Activated CD4-positive, alpha-beta T cell treated with anti-CD3 and anti-CD28 coated beads, Interleukin-2, amount 10 ng/mL, durations not matched to agents 7 days and 5 days (primary cell): ENCODE results near the gene POLD3. TPM values are rescaled to one million over a fixed set of nuclear protein-coding genes. Genes with fewer than 3 reads are reported as not detected.

Experiments used
- CTCF ChIA-PET: fragments of 350-600 bp; sonication (Branson Sonifier 250); formaldehyde crosslinking; loops from one replicate; lab custom pipeline; 2021; ENCODE audit warnings: antibody characterized with exemption; lab: Charles Lee
- POLR2A ChIA-PET: fragments of 350-600 bp; sonication (Branson Sonifier 250); formaldehyde crosslinking; loops from one replicate; lab custom pipeline; 2021; ENCODE audit warnings: antibody characterized with exemption; lab: Charles Lee
- DNase-seq: peaks from one replicate; pipeline ENCODE4 v3.0.0-alpha.2; 2020
- H3K27ac Mint-ChIP-seq: one replicate; pipeline ENCODE4 v1.8.0; 2021; ENCODE audit warnings: mild to moderate bottlenecking, moderate library complexity, mixed read lengths
- H3K27me3 Mint-ChIP-seq: one replicate; pipeline ENCODE4 v1.8.0; 2021; ENCODE audit warnings: mixed read lengths
- H3K36me3 Mint-ChIP-seq: one replicate; pipeline ENCODE4 v1.8.0; 2021; ENCODE audit warnings: low read depth, mixed read lengths
- H3K4me1 Mint-ChIP-seq: one replicate; pipeline ENCODE4 v1.8.0; 2021; ENCODE audit warnings: mixed read lengths
- H3K4me3 Mint-ChIP-seq: one replicate; pipeline ENCODE4 v1.8.0; 2021; ENCODE audit warnings: mild to moderate bottlenecking, moderate library complexity, mixed read lengths
- H3K9me3 Mint-ChIP-seq: one replicate; pipeline ENCODE4 v1.8.0; 2021; ENCODE audit warnings: mixed read lengths
- total RNA-seq, 2 experiments: library from RNA; stranded (reverse); gene quantifications; one replicate each; pipeline ENCODE4 v1.2.3, GENCODE V29; 2021

The POLD3 gene, protein sequence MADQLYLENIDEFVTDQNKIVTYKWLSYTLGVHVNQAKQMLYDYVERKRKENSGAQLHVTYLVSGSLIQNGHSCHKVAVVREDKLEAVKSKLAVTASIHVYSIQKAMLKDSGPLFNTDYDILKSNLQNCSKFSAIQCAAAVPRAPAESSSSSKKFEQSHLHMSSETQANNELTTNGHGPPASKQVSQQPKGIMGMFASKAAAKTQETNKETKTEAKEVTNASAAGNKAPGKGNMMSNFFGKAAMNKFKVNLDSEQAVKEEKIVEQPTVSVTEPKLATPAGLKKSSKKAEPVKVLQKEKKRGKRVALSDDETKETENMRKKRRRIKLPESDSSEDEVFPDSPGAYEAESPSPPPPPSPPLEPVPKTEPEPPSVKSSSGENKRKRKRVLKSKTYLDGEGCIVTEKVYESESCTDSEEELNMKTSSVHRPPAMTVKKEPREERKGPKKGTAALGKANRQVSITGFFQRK
- 10 to 100 TPM; 52.6 to 57.0 TPM for total RNA-seq

DNA sequence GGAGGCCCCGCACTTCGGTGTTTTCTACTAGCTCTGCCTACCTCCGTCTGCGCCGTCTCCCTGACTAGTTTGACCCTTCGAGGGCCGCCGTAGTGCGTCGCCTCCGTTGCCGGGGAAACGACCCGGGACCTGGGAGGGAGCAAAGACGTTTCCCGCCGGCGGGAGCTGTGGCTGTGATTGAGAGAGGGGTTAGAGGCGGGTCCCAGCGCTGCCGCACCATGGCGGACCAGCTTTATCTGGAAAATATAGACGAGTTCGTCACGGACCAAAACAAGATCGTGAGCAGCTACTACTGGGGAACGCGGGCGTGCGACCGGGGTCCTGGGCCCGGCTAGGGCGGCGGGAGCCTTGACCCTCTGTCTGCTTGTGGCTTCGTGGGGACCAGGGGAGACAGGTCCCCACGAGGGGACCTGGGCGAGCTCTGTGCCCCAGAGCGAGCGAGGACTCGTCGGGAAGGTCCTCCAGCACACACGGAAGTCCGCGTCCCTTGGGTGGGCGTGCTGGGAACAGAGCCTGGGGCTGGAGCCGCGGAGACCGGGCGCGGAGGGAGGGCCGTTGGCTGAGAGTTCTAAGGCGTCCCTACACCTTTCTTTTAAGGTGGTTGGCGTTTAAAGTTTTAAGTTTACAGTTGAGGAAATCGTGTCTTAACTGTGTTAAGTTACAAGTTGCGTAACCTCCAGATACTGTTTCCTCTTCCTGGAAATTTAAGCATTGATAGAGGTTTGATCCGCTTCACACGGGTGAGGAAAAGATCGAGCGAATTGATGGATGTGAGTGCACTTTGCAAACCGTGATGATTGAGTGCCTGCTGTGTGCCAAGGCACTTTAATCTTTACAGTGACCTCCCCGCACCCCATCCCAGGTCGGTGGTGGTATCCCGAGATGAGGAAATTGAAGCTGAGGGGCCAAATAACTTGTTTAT, at the start of gene POLD3:
TSS of gene POLD3 (plus strand) at position 142 of the 922 bp plus-strand sequence. CDS start at position 219, 77 bp downstream.
- Mint-ChIP-seq H3K4me3 (peak within 1 kb of the TSS; percentile 94), H3K4me1 (peaks cover 33% of the 10 kb centered on the region), H3K36me3 (peaks cover 33% of the 10 kb centered on the region), H3K27ac (peak within 1 kb of the TSS; percentile 92), H3K27me3 (peaks cover 3% of the 10 kb centered on the region), H3K9me3 (no peaks in the 10 kb centered on the region)
- POLR2A ChIA-PET, result interaction anchor here (1.1 kb wide), 1 partner anchor 12 kb away, joined by 3 read pairs; no protein-coding TSS in a partner anchor
- peak; percentile 97 for DNase-seq
- CTCF ChIA-PET, result interaction anchor here (0.8 to 1.1 kb wide), 2 partner anchors 9 to 10 kb away, joined by 3 to 4 read pairs; no protein-coding TSS in a partner anchor

DNA sequence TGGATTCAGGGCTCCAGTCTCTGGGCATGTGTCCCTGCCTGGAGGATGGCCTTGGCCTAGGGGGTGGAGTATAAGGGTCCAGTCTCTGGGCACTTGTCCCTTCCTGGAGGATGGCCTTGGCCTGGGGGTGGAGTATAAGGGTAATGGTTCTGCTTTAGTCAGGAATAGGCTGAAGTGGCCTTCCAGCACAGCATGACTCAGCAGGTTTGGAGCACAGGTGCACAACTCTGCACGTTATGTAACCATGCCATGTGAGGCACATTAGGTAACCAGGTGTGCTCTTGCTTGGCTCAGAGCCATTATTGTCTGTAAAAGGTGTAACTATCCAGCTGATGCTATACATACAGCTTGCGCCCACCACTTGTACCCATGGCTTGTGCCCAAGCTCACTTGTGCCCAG, 48.4 kb upstream of the POLD3 start:
- POLR2A ChIA-PET, result no interaction called here
- Mint-ChIP-seq H3K9me3 (peaks cover 12% of the 10 kb centered on the region), H3K27ac (no peak overlapping the region), H3K4me1 (no peaks in the 10 kb centered on the region), H3K36me3 (no peaks in the 10 kb centered on the region), H3K4me3 (no peak overlapping the region), H3K27me3 (no peaks in the 10 kb centered on the region)
- no peak for DNase-seq
- CTCF ChIA-PET, result no interaction called here

DNA sequence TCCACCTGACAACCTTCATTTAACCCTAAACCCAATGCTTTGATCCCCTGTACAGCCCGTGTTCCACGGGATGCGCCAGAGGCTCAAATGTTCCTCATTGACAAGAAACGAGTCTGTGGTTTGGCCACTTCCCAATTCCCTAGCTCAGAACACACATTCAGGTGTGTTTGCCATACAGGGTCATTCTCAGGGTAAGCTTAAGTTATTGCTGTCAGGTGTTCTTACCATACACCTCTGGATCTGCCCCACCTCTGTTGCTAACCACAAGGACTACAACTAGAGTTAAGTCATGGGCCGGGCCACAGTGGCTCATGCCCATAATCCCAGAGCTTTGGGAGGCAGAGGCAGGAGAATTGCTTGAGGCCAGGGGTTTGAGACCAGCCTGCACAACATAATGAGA, 45.6 kb upstream of the POLD3 start:
- peaks cover 2% of the 10 kb centered on the region for H3K27me3 Mint-ChIP-seq
- H3K9me3 Mint-ChIP-seq, result peaks cover 12% of the 10 kb centered on the region
- H3K27ac Mint-ChIP-seq, result no peak overlapping the region
- H3K36me3 Mint-ChIP-seq, result no peaks in the 10 kb centered on the region
- ChIA-PET POLR2A (no interaction called here), CTCF (no interaction called here)
- H3K4me1 Mint-ChIP-seq, result no peaks in the 10 kb centered on the region
- no peak overlapping the region for H3K4me3 Mint-ChIP-seq
- DNase-seq, result no peak

DNA sequence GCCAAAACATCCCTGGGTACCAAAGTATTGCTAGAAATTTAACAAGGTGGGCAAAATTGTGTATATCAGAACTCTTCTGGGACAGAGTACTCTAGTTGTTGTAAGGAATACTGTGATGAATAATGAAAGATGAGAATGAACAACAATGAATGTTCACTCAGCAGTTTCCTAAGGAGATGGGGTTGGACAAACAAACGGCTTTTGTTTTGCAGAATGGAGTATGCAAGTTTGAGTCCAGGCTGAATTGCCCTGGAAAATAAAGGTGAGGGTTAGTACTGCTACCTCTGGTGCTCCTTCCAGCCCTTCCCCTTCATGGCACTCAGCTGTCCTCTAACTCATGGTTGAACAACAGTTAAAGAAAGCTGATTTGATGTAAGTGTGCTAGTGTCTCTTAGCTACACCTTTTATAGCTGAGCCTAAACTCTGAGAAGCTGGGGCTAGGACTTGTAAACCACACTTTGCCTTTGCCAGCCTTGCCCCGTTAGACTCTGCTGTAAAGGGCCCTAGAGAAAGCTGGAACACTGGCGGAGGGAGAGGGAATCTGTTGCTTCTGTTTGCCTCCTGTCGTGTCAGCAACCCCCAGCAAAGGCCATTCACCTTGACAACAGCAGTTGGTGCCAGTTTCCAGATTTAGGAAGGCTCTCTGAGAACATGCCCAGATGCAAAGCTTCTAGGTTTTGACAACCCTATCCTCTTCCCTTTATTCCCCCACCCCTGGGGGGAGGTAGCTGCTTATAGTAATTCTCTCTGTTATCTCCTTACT, 41.2 kb upstream of the POLD3 start:
- H3K4me3 Mint-ChIP-seq, result no peak overlapping the region
- ChIA-PET CTCF (no interaction called here), POLR2A (no interaction called here)
- no peak for DNase-seq
- peaks cover 8% of the 10 kb centered on the region for H3K27me3 Mint-ChIP-seq
- no peak overlapping the region for H3K27ac Mint-ChIP-seq
- no peaks in the 10 kb centered on the region for H3K4me1 Mint-ChIP-seq
- H3K36me3 Mint-ChIP-seq, result no peaks in the 10 kb centered on the region
- H3K9me3 Mint-ChIP-seq, result no peaks in the 10 kb centered on the region

DNA sequence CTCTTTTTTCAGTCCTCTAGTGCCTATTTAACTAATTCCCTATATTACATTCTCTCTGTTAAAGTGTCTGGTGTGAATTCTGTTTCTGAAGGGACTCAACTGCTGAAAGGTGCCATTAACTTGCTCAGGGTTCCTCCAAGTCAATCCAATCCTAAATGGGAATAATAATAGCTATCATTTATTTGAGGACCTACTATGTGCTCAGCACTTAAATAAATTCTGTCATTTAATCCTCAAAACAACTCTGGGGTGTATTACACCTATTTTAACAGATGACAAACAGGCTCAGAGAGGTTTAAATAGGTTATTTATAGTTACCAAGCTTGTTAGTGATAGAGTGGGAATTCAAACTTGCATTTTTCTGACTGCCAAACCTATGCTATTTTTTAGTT, 40.6 kb upstream of the POLD3 start:
- DNase-seq, result no peak
- H3K36me3 Mint-ChIP-seq, result no peaks in the 10 kb centered on the region
- no peaks in the 10 kb centered on the region for H3K4me1 Mint-ChIP-seq
- POLR2A ChIA-PET, result no interaction called here
- H3K27me3 Mint-ChIP-seq, result peaks cover 8% of the 10 kb centered on the region
- no peaks in the 10 kb centered on the region for H3K9me3 Mint-ChIP-seq
- H3K27ac Mint-ChIP-seq, result no peak overlapping the region
- H3K4me3 Mint-ChIP-seq, result no peak overlapping the region
- CTCF ChIA-PET, result no interaction called here

DNA sequence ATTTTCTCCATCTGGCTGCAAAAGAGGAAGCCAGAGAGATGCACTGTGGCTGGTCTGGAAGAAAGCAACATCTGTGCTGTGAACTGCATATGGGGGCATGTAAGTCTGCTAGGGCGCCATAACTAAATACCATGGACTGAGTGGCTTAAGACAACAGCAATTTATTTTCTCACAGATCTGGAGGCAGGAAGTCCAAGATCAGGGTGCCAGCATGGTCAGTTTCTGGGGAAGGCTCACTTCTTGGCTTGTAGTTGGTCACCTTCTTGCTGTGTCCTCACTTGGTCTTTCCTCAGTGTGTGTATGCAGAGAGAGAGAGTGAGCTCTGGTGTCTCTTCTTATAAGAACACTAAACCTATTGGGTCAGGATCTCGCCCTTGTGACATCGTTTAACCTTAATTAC, 34.9 kb upstream of the POLD3 start:
- Mint-ChIP-seq H3K4me1 (no peaks in the 10 kb centered on the region), H3K9me3 (no peaks in the 10 kb centered on the region), H3K4me3 (no peak overlapping the region), H3K36me3 (no peaks in the 10 kb centered on the region), H3K27ac (no peak overlapping the region), H3K27me3 (peaks cover 7% of the 10 kb centered on the region)
- no peak for DNase-seq
- CTCF ChIA-PET, result no interaction called here
- POLR2A ChIA-PET, result no interaction called here

DNA sequence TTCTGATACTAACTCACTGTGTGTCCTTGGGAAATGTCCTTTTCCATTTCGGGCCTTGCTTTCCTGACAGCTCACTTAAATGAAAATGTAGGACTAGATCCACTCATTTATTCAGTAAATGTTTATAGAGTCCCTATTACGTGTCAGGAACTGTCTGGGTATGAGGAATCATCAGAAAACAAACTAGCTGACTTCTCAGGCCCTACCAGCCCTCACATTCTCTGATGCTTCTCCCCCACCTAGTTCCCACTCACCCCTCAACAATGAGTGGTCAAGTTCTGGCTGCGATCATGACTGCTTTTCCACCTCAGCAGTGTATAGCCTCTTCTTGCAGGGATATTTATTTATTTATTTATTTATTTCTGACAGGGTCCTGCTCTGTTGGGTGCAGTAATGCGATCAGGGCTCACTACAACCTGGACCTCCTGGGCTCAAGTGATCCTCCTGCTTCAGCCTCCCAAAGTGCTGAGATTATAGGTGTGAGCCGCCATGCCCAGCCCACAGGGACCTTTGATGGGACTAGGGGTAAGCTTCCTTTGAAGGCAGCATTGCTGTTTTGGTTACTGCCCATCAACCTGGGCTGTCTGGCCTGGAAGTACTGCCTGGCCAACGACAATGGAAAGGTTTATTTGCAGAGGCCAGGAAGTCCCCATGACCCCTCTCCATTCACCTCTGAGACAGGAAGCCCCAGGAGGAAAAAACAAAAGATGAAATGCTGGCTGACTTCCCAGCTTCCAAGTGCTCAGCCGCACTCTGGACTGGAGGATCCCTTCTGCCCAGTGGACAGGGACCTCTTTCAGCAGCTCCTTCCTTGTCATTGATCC, 33.1 kb upstream of the POLD3 start:
- Mint-ChIP-seq H3K36me3 (no peaks in the 10 kb centered on the region), H3K4me1 (no peaks in the 10 kb centered on the region), H3K9me3 (no peaks in the 10 kb centered on the region), H3K27ac (no peak overlapping the region), H3K27me3 (peaks cover 7% of the 10 kb centered on the region), H3K4me3 (no peak overlapping the region)
- ChIA-PET CTCF (interaction anchor here (1.3 kb wide), 1 partner anchor 10 kb away, joined by 3 read pairs; no protein-coding TSS in a partner anchor), POLR2A (no interaction called here)
- DNase-seq, result no peak

DNA sequence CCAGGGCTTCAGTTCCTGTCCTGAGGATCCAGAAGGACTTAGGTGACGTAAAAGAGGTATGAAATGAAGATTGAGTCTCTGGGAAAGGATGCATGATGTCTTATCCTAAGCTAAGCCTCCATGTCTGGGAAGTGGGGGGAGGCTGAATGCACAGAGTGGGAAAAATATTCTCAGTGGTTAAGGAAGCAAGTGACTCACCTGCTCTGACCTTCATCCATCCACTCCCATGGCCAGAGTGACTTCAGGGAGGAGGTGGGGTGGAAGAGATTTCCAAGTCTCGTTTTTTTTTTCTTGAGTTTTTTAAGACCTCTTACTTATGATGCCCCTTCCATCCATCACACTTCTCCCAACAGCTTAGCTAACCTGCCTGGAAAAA, 32.5 kb upstream of the POLD3 start:
- H3K36me3 Mint-ChIP-seq, result no peaks in the 10 kb centered on the region
- H3K27me3 Mint-ChIP-seq, result peaks cover 7% of the 10 kb centered on the region
- H3K4me1 Mint-ChIP-seq, result no peaks in the 10 kb centered on the region
- CTCF ChIA-PET, result no interaction called here
- no peak overlapping the region for H3K4me3 Mint-ChIP-seq
- H3K27ac Mint-ChIP-seq, result no peak overlapping the region
- H3K9me3 Mint-ChIP-seq, result no peaks in the 10 kb centered on the region
- no peak for DNase-seq
- POLR2A ChIA-PET, result no interaction called here

DNA sequence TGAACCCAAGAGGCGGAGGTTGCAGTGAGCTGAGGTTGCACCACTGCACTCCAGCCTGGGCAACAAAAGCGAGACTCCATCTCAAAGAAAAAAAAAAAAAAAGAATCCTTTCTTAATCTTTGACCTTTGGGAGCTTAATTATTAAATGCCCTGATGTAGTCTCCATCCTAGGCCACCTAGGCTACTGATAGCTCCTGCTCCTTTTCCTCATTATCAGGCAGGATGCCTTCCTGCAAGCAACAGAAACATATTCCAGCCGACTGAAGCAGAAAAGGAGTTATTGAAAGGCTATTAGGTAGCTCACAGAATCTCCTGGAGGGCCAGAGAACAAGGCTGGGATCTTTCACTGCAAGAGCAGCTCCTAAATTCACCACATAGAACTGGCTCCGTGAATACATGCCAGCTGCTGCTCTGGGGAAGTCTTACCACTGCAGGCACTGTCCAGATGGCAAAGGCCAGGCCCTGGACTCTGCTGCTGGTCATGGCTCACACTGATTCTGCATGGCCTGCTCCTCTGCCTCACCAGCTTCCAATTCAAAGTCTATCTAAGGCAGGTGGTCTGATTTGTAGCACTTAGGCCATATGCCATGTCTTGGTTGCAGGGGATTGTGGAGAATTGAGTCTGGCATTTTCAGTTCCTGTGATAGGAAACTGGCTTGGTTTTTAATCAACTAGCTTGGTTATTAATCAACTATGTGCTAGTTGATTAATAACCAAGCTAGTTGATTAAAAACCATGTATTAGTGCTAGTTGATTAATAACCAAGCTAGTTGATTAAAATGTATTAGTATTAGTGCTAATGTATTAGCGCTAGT, 26.0 kb upstream of the POLD3 start:
- H3K27me3 Mint-ChIP-seq, result no peaks in the 10 kb centered on the region
- no peaks in the 10 kb centered on the region for H3K4me1 Mint-ChIP-seq
- H3K27ac Mint-ChIP-seq, result no peak overlapping the region
- no peak for DNase-seq
- POLR2A ChIA-PET, result no interaction called here
- CTCF ChIA-PET, result interaction anchor here (0.6 to 1.4 kb wide), 3 partner anchors 10 to 56 kb away, joined by 3 to 5 read pairs (median 4); no protein-coding TSS in a partner anchor
- H3K4me3 Mint-ChIP-seq, result no peak overlapping the region
- H3K9me3 Mint-ChIP-seq, result no peaks in the 10 kb centered on the region
- no peaks in the 10 kb centered on the region for H3K36me3 Mint-ChIP-seq

DNA sequence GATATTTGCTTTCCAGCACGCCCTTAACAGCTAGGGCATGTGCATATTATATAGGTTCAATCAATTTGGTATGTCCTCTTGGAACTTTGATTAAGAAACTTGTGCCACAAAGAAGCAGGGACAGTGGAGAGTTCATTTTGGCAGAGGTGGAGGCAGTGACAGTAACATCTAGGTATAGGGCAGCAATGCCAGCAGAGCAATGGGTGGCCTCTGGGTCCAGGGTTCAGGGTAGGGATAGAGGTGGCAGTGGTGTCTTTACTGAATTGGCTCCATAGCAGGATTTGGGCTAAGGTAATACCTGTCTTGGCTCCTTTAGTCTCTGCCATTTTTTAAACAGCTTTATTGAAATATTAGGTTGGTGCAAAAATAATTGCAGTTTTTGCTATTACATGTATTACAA, 24.4 kb upstream of the POLD3 start:
- no peak overlapping the region for H3K4me3 Mint-ChIP-seq
- no peak overlapping the region for H3K27ac Mint-ChIP-seq
- POLR2A ChIA-PET, result no interaction called here
- H3K27me3 Mint-ChIP-seq, result peaks cover under 1% of the 10 kb centered on the region
- H3K36me3 Mint-ChIP-seq, result no peaks in the 10 kb centered on the region
- no peaks in the 10 kb centered on the region for H3K9me3 Mint-ChIP-seq
- no peak for DNase-seq
- CTCF ChIA-PET, result interaction anchor here (1.4 kb wide), 1 partner anchor 11 kb away, joined by 3 read pairs; no protein-coding TSS in a partner anchor
- no peaks in the 10 kb centered on the region for H3K4me1 Mint-ChIP-seq
